Activated T-helper 1 cell treated with anti-CD3 and anti-CD28 coated beads, Interleukin-12 subunit alpha, Interleukin-12 subunit beta, Interleukin-2, Interleukin-4 antibody, amounts not matched to agents 30 ng/mL and 10 ng/mL and 1 ng/mL, durations not matched to agents 14 hours and 24 hours and 36 hours (primary cell): Measurements from ENCODE around the gene TBC1D8. TPM values are rescaled to one million over a fixed set of nuclear protein-coding genes. Genes with fewer than 3 reads are reported as not detected.

ENCODE experiments used
- DNase-seq: peaks from one replicate; pipeline ENCODE4 v3.0.0; 2021; ENCODE audit warnings: low spot score
- H3K27ac Mint-ChIP-seq: one replicate; pipeline ENCODE4 v1.8.0; 2021; ENCODE audit warnings: mild to moderate bottlenecking, mixed read lengths
- H3K27me3 Mint-ChIP-seq: one replicate; pipeline ENCODE4 v1.8.0; 2022; ENCODE audit warnings: mild to moderate bottlenecking, moderate library complexity, mixed read lengths; ENCODE audit not compliant: insufficient read depth
- H3K36me3 Mint-ChIP-seq: one replicate; pipeline ENCODE4 v1.8.0; 2021; ENCODE audit warnings: low read depth, mixed read lengths
- H3K4me1 Mint-ChIP-seq: one replicate; pipeline ENCODE4 v1.8.0; 2021; ENCODE audit warnings: low read depth, mixed read lengths
- H3K4me3 Mint-ChIP-seq: one replicate; pipeline ENCODE4 v1.8.0; 2021; ENCODE audit warnings: mild to moderate bottlenecking, moderate library complexity, mixed read lengths
- H3K9me3 Mint-ChIP-seq: one replicate; pipeline ENCODE4 v1.8.0; 2021; ENCODE audit warnings: mixed read lengths
- intact Hi-C: fragments of 100-400 bp; cut with micrococcal nuclease; formaldehyde crosslinking; loops from one replicate; pipeline ENCODE4 v1.15.1; 2024
- total RNA-seq: library from RNA; stranded (reverse); gene quantifications from 2 replicates; pipeline ENCODE4 v1.2.3, GENCODE V29; 2022

Gene TBC1D8
- total RNA-seq, 1 donor from 2014 or later = 1.1 TPM

- H3K27ac Mint-ChIP-seq = peak overlapping the region; percentile 70
- no peaks in the 10 kb centered on the region for H3K27me3 Mint-ChIP-seq
Observed at GRCh38 chr2:101007415-101008345, 143.5 kb downstream of the TBC1D8 start.

GRCh38 chr2:101006065-101006715, 145.0 kb downstream of the TBC1D8 start:
- no peak overlapping the region for H3K27ac Mint-ChIP-seq
- H3K4me1 Mint-ChIP-seq = peaks cover 70% of the 10 kb centered on the region
- peaks cover 5% of the 10 kb centered on the region for H3K9me3 Mint-ChIP-seq
- no peak for DNase-seq
- no peaks in the 10 kb centered on the region for H3K27me3 Mint-ChIP-seq
- H3K4me3 Mint-ChIP-seq = peak overlapping the region; percentile 100
- peaks cover 64% of the 10 kb centered on the region for H3K36me3 Mint-ChIP-seq
- intact Hi-C loops = loop anchor here (10.0 kb wide), 2 partner anchors 829 to 1821 kb away; partner anchors contain the start of genes MITD1 and MRPL30

More at GRCh38 chr2:101007415-101008345, 143.5 kb downstream of the TBC1D8 start:
- Mint-ChIP-seq H3K9me3 (no peaks in the 10 kb centered on the region), H3K36me3 (peaks cover 67% of the 10 kb centered on the region), H3K4me1 (peaks cover 75% of the 10 kb centered on the region), H3K4me3 (no peak overlapping the region)
- no peak for DNase-seq
- intact Hi-C loops = loop anchor here (10.0 kb wide), 2 partner anchors 827 to 1823 kb away; partner anchors contain the start of genes MITD1 and MRPL30

- no peak for DNase-seq
- H3K4me3 Mint-ChIP-seq = peak overlapping the region; percentile 100
- peaks cover 59% of the 10 kb centered on the region for H3K36me3 Mint-ChIP-seq
- H3K27ac Mint-ChIP-seq = peak overlapping the region; percentile 78
- H3K4me1 Mint-ChIP-seq = peaks cover 67% of the 10 kb centered on the region
- H3K27me3 Mint-ChIP-seq = peaks cover under 1% of the 10 kb centered on the region
- peaks cover 5% of the 10 kb centered on the region for H3K9me3 Mint-ChIP-seq
- intact Hi-C loops = loop anchor here (10.0 kb wide), 2 partner anchors 830 to 1820 kb away; partner anchors contain the start of genes MITD1 and MRPL30
Observed at GRCh38 chr2:101004620-101005325, 146.4 kb downstream of the TBC1D8 start.

GRCh38 chr2:101003278-101003775, 147.9 kb downstream of the TBC1D8 start:
- Mint-ChIP-seq H3K27ac (peak overlapping the region; percentile 95), H3K27me3 (peaks cover 6% of the 10 kb centered on the region), H3K36me3 (peaks cover 53% of the 10 kb centered on the region), H3K4me1 (peaks cover 60% of the 10 kb centered on the region), H3K9me3 (peaks cover 5% of the 10 kb centered on the region), H3K4me3 (peak overlapping the region; percentile 100)
- no peak for DNase-seq
- intact Hi-C loops = loop anchor here (2.0 to 10.0 kb wide), 4 partner anchors 147 to 1819 kb away; partner anchors contain the start of genes MITD1, MRPL30 and TBC1D8

- peaks cover 6% of the 10 kb centered on the region for H3K27me3 Mint-ChIP-seq
- no peak for DNase-seq
- H3K4me1 Mint-ChIP-seq = peaks cover 54% of the 10 kb centered on the region
- peak overlapping the region; percentile 100 for H3K4me3 Mint-ChIP-seq
- peaks cover 5% of the 10 kb centered on the region for H3K9me3 Mint-ChIP-seq
- H3K36me3 Mint-ChIP-seq = peaks cover 49% of the 10 kb centered on the region
- intact Hi-C loops = loop anchor here (1.0 to 10.0 kb wide), 9 partner anchors 10 to 1818 kb away; partner anchors contain the start of genes CHST10, CNOT11, MITD1 and MRPL30
- peak overlapping the region; percentile 95 for H3K27ac Mint-ChIP-seq
Observed at GRCh38 chr2:101002562-101003277, 148.5 kb downstream of the TBC1D8 start.

- Mint-ChIP-seq H3K27me3 (peaks cover 6% of the 10 kb centered on the region), H3K4me3 (peak within 1 kb of the TSS; percentile 100), H3K4me1 (peaks cover 46% of the 10 kb centered on the region), H3K27ac (peak within 1 kb of the TSS; percentile 95), H3K9me3 (peaks cover 5% of the 10 kb centered on the region), H3K36me3 (peaks cover 43% of the 10 kb centered on the region)
- peak; percentile 95 for DNase-seq
- intact Hi-C loops = loop anchor here (1.0 to 10.0 kb wide), 9 partner anchors 10 to 1817 kb away; partner anchors contain the start of genes CHST10, CNOT11, MITD1 and MRPL30
Observed at GRCh38 chr2:101001691-101002561, 149.3 kb downstream of the TBC1D8 start, which contains the start of gene RPL31. Gene RPL31 (plus strand): TSS chr2:101002289. CDS start chr2:101002702, 413 bp downstream.

GRCh38 chr2:100999995-101000394, 151.2 kb downstream of the TBC1D8 start:
- Mint-ChIP-seq H3K9me3 (peaks cover 5% of the 10 kb centered on the region), H3K27ac (no peak overlapping the region), H3K27me3 (peaks cover 6% of the 10 kb centered on the region), H3K4me3 (no peak overlapping the region), H3K4me1 (peaks cover 31% of the 10 kb centered on the region), H3K36me3 (peaks cover 28% of the 10 kb centered on the region)
- DNase-seq = no peak
- intact Hi-C loops = loop anchor here (10.0 kb wide), 2 partner anchors 835 to 1815 kb away; partner anchors contain the start of genes MITD1 and MRPL30

- Mint-ChIP-seq H3K4me3 (no peak overlapping the region), H3K27me3 (peaks cover 6% of the 10 kb centered on the region), H3K4me1 (peaks cover 13% of the 10 kb centered on the region), H3K27ac (no peak overlapping the region), H3K9me3 (peaks cover 5% of the 10 kb centered on the region), H3K36me3 (peaks cover 10% of the 10 kb centered on the region)
- intact Hi-C loops = no loop called here
- DNase-seq = no peak
Observed at GRCh38 chr2:100998235-100998573, 153.0 kb downstream of the TBC1D8 start.

- DNase-seq = no peak
- intact Hi-C loops = no loop called here
Observed at GRCh38 chr2:100997509-100998234, 153.5 kb downstream of the TBC1D8 start.

GRCh38 chr2:100995309-100996075, 155.7 kb downstream of the TBC1D8 start:
- no peak overlapping the region for H3K4me3 Mint-ChIP-seq
- no peaks in the 10 kb centered on the region for H3K9me3 Mint-ChIP-seq
- H3K27ac Mint-ChIP-seq = no peak overlapping the region
- H3K36me3 Mint-ChIP-seq = no peaks in the 10 kb centered on the region
- intact Hi-C loops = no loop called here
- H3K27me3 Mint-ChIP-seq = peaks cover 6% of the 10 kb centered on the region
- DNase-seq = no peak
- peaks cover 5% of the 10 kb centered on the region for H3K4me1 Mint-ChIP-seq

More at GRCh38 chr2:100997509-100998234, 153.5 kb downstream of the TBC1D8 start:
- Mint-ChIP-seq H3K27ac (no peak overlapping the region), H3K27me3 (peaks cover 6% of the 10 kb centered on the region), H3K36me3 (peaks cover 5% of the 10 kb centered on the region), H3K4me1 (peaks cover 12% of the 10 kb centered on the region), H3K4me3 (no peak overlapping the region), H3K9me3 (peaks cover 5% of the 10 kb centered on the region)
